GM18519 (cell line): ENCODE data around the gene CNTNAP1.

Experiments
- ATAC-seq: cut with Tn5 transposase; IDR thresholded peaks from one replicate; pipeline ENCODE4 v1.9.1; 2021; ENCODE audit warnings: mild to moderate bottlenecking, moderate library complexity; ENCODE audit not compliant: unreplicated experiment, low FRiP score

Gene CNTNAP1

GRCh38 chr17:42669977-42670788 lies 12.1 kb upstream of the CNTNAP1 start:
- ATAC-seq = no peak

- ATAC-seq = no peak
Observed at GRCh38 chr17:42670789-42671657, 11.3 kb upstream of the CNTNAP1 start.

- no peak for ATAC-seq
Observed at GRCh38 chr17:42672038-42672437, 10.3 kb upstream of the CNTNAP1 start.

GRCh38 chr17:42673266-42673884 lies 9.0 kb upstream of the CNTNAP1 start:
- ATAC-seq = no peak

- no peak for ATAC-seq
Observed at GRCh38 chr17:42673885-42674754, 8.2 kb upstream of the CNTNAP1 start.

GRCh38 chr17:42674755-42675347 lies 7.5 kb upstream of the CNTNAP1 start:
- no peak for ATAC-seq

GRCh38 chr17:42675348-42675964 lies 6.9 kb upstream of the CNTNAP1 start:
- ATAC-seq = no peak

- ATAC-seq = no peak
Observed at GRCh38 chr17:42675965-42676423, 6.3 kb upstream of the CNTNAP1 start.

GRCh38 chr17:42676424-42677011 lies 5.8 kb upstream of the CNTNAP1 start, which contains the start of gene PLEKHH3:
Gene PLEKHH3 (minus strand): TSS chr17:42676994. CDS start chr17:42676563, 431 bp downstream.
- ATAC-seq = no peak

GRCh38 chr17:42677012-42677857 lies 5.1 kb upstream of the CNTNAP1 start:
- peak; percentile 49 for ATAC-seq

- ATAC-seq = no peak
Observed at GRCh38 chr17:42677921-42678781, 4.2 kb upstream of the CNTNAP1 start.

- ATAC-seq = no peak
Observed at GRCh38 chr17:42678951-42679491, 3.3 kb upstream of the CNTNAP1 start.

- ATAC-seq = no peak
Observed at GRCh38 chr17:42679492-42680330, 2.6 kb upstream of the CNTNAP1 start.

GRCh38 chr17:42680331-42680808 lies 2.0 kb upstream of the CNTNAP1 start:
- ATAC-seq = no peak

GRCh38 chr17:42682722-42683403 lies 532 bp downstream of the CNTNAP1 start:
- ATAC-seq = no peak
